Testis (tissue), 3 donors: ENCODE measurements around the gene POU2AF1. TPM values are rescaled to one million over a fixed set of nuclear protein-coding genes. Genes with fewer than 3 reads are reported as not detected.

ENCODE experiments used
- DNase-seq: peaks from one replicate; pipeline ENCODE4 v3.0.0-alpha.2; 2019
- H3K27ac ChIP-seq, 2 donors: fragments of 200-600 bp; sonication (generic); one replicate each; pipeline ENCODE4 v1.5.1; 2019
- H3K27me3 ChIP-seq: fragments of 200-600 bp; sonication (generic); one replicate; pipeline ENCODE4 v1.5.1; 2019
- H3K36me3 ChIP-seq: fragments of 200-600 bp; sonication (generic); one replicate; pipeline ENCODE4 v1.5.1; 2017; ENCODE audit warnings: low read depth; ENCODE audit errors: missing control alignments
- H3K4me1 ChIP-seq: fragments of 200-600 bp; sonication (generic); one replicate; pipeline ENCODE4 v1.5.1; 2019
- H3K4me3 ChIP-seq, 2 donors: fragments of 200-600 bp; sonication (generic); one replicate each; pipeline ENCODE4 v1.5.1; 2017 to 2019
- H3K9me3 ChIP-seq: fragments of 200-600 bp; sonication (generic); one replicate; pipeline ENCODE4 v1.5.1; 2017
- POLR2A ChIP-seq: fragments of 450-650 bp; IDR thresholded peaks from one replicate; pipeline ENCODE4 v1.6.1; 2017; ENCODE audit warnings: antibody characterized with exemption, mild to moderate bottlenecking, moderate library complexity
- WGBS, 2 donors: methylation state at CpG; one replicate each; pipeline ENCODE4 v1.1.5; 2018; 5-methylcytosine and 5-hydroxymethylcytosine counted together
- intact Hi-C: fragments of 100-400 bp; cut with DNase I; formaldehyde crosslinking; loops from one replicate; pipeline ENCODE4 v1.15.1; 2023; ENCODE audit warnings: low total_unique reads
- polyA plus RNA-seq: library from polyadenylated mRNA; stranded (reverse); fragments of 350-450 nt; fragmentation: Illumina TruSeq; extraction: RNeasy Lipid Tissue Mini Kit (QIAGEN cat#74804); gene quantifications from one replicate; pipeline ENCODE4 v1.2.3, GENCODE V29; 2014; ENCODE audit warnings: low read depth, low replicate concordance; ENCODE audit not compliant: insufficient read depth
- total RNA-seq, 2 donors: library from RNA; depleted of rRNA; stranded (reverse); fragments of >200 nt; gene quantifications; one replicate each; pipeline ENCODE4 v1.2.3, GENCODE V29; 2016
- TF ChIP-seq, protein P1 (sequence below), 3 experiments: fragments of 450-650 bp in 2 of 3; fragments of 200-600 bp in 1 of 3; sonication (generic) in 1 of 3; IDR thresholded peaks; one replicate each; pipeline ENCODE4 v1.5.1; 2016 to 2019; ENCODE audit warnings: antibody characterized with exemption in 3 of 3, mild to moderate bottlenecking in 2 of 3, moderate library complexity in 1 of 3

The POU2AF1 gene
- total and polyA plus RNA-seq, 3 donors from 2014 or later, result 2.7 to 4.6 (median 2.8) TPM

DNA sequence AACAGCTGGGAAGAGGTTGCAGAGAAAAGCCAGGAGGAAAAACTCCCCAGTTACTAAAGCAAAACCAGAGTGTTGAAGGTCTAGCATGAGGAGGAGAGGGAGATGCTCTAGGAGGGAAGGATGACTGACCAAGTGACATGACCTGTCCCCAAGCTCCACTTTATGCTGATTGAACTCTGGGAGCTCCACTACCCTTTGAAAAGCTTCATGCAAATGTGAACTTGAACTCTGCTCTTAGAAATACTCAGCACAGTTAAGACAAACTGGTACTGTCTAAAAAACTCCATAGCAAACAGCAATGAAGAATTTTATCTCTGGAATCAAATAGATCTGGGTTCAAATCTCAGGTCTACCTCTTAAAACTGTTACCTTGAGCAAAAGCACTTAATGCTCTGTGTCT is 14.5 kb upstream of the POU2AF1 start:
- H3K27me3 ChIP-seq, result no peaks in the 10 kb centered on the region
- DNase-seq, result no peak
- H3K4me1 ChIP-seq, result no peaks in the 10 kb centered on the region
- no peak for TF ChIP-seq POLR2A
- TF ChIP-seq, protein P1, sequence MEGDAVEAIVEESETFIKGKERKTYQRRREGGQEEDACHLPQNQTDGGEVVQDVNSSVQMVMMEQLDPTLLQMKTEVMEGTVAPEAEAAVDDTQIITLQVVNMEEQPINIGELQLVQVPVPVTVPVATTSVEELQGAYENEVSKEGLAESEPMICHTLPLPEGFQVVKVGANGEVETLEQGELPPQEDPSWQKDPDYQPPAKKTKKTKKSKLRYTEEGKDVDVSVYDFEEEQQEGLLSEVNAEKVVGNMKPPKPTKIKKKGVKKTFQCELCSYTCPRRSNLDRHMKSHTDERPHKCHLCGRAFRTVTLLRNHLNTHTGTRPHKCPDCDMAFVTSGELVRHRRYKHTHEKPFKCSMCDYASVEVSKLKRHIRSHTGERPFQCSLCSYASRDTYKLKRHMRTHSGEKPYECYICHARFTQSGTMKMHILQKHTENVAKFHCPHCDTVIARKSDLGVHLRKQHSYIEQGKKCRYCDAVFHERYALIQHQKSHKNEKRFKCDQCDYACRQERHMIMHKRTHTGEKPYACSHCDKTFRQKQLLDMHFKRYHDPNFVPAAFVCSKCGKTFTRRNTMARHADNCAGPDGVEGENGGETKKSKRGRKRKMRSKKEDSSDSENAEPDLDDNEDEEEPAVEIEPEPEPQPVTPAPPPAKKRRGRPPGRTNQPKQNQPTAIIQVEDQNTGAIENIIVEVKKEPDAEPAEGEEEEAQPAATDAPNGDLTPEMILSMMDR (IDR thresholded peaks at IDR 0.05), result no peak
- intact Hi-C loops, result no loop called here
- no peak overlapping the region for H3K27ac ChIP-seq
- H3K36me3 ChIP-seq, result no peaks in the 10 kb centered on the region
- no peak overlapping the region for H3K4me3 ChIP-seq
- no peaks in the 10 kb centered on the region for H3K9me3 ChIP-seq

DNA sequence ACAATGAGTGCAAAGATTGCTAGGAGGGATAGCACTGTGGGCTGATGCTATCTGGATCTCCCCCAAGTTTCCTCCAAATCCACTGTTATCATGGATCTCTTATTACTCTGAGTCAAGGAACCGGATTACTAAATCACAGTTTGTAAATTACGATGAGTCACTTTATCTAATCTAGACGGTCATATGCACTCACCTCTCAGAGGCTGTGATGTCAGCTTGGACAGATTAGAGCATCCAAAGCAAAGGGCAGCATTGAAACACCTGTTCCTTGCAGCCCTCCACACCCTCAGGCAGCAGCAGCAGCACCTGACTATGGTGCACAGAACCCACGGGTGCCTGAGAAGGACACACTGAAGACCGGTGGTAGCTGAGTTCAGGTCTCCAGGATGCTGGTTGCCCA is 14.0 kb upstream of the POU2AF1 start:
- H3K36me3 ChIP-seq, result no peaks in the 10 kb centered on the region
- H3K27me3 ChIP-seq, result no peaks in the 10 kb centered on the region
- no peaks in the 10 kb centered on the region for H3K9me3 ChIP-seq
- H3K4me3 ChIP-seq, result no peak overlapping the region
- 92 to 93% methylated on average over 5 of the region's 5 CpGs for WGBS, 2 donors
- no peak for TF ChIP-seq POLR2A
- TF ChIP-seq, protein P1 (IDR thresholded peaks at IDR 0.05), result no peak
- H3K27ac ChIP-seq, result no peak overlapping the region
- no peak for DNase-seq
- intact Hi-C loops, result no loop called here
- H3K4me1 ChIP-seq, result no peaks in the 10 kb centered on the region

DNA sequence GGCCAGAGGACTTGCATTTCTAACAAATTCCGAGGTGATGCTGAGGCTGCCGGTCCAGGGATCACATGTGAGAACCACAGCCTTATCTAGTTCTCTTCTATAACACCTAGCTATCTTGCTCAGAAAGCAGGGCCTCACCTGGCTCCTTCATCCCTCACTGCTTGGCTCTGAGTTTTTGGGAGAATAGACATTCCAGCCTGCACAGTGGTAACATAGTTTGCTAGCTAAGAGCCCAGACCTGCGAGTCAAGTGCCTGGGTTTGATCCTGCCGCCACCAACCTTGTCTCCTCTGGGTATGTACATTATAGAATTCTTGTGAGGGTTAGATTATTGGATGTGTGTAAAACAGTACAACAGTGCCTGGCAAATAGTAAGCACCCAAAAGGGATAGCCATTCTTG is 13.5 kb upstream of the POU2AF1 start:
- intact Hi-C loops, result no loop called here
- 91 to 92% methylated on average over 4 of the region's 4 CpGs for WGBS, 2 donors

DNA sequence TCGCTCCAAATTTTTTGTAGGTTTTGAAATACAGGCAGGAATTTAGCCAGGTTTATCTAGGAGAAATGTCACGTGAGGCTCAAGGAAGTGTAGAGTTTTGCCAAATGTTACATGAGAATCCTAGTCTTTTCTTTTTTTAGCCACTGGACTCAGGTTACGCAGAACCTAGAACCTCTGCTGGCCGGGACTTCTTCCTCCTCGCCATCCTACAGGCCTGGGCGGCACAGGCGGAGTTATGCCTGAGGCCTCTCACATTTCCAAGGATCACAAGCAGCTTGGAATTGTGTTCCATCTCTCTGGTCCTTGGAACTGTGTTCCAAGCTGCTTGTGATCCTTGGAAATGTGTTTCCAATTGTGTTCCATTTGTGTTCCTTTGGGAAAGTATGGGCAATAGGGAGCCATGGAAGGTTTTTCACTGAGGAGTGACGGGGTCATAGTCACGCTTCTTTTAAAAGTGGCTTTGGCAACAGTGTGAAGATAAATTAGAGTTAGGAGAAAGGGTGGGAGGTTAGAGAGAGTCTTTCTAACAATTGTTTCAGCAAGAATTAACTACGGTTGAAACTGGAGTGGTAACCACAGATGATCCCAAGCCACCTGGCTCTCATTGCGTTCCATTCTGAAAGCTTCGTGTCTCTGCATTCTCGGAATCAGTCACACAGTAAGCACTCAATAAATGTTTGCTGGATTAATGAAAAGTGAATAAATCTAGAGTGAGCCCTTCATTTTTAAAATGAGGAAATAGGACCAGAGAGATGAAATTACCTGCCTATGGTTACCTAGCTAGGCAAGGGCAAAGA is 12.5 kb upstream of the POU2AF1 start:
- Histone ChIP-seq H3K4me3 (no peak overlapping the region), H3K27me3 (no peaks in the 10 kb centered on the region), H3K36me3 (no peaks in the 10 kb centered on the region), H3K4me1 (no peaks in the 10 kb centered on the region), H3K9me3 (no peaks in the 10 kb centered on the region), H3K27ac (no peak overlapping the region)
- intact Hi-C loops, result no loop called here
- no peak for DNase-seq
- TF ChIP-seq POLR2A, result no peak
- TF ChIP-seq, protein P1 (IDR thresholded peaks at IDR 0.05), result no peak
- 89 to 90% methylated on average over 13 of the region's 13 CpGs for WGBS, 2 donors

More for the DNA sequence above, 13.5 kb upstream of the POU2AF1 start:
- no peak for DNase-seq
- Histone ChIP-seq H3K4me1 (no peaks in the 10 kb centered on the region), H3K4me3 (no peak overlapping the region), H3K27me3 (no peaks in the 10 kb centered on the region), H3K27ac (no peak overlapping the region), H3K9me3 (no peaks in the 10 kb centered on the region), H3K36me3 (no peaks in the 10 kb centered on the region)
- no peak for TF ChIP-seq POLR2A
- TF ChIP-seq, protein P1 (IDR thresholded peaks at IDR 0.05), result no peak

DNA sequence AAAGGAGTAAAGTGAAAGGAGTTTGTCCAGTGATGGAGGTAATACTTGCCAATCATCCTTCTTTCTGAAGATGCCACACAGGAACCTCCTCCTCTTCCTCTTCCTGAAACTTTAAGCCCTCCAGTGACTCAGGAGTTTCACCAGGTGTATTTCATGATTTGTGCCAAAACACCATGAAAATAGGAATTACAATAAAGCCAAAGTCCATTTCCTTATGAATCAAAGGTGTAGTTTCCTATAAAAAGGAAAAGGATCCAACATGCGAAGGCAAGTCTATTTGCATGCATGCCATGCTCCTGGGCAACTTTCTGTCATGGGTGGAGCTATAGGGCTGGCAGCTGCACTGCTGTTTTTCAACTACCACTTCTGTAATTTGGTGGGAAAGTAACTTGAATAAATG is 9.8 kb upstream of the POU2AF1 start:
- TF ChIP-seq, protein P1 (IDR thresholded peaks at IDR 0.05), result no peak
- no peak for TF ChIP-seq POLR2A
- 90 to 95% methylated on average over 1 of the region's 1 CpG for WGBS, 2 donors
- no peak overlapping the region for H3K4me3 ChIP-seq
- H3K4me1 ChIP-seq, result no peaks in the 10 kb centered on the region
- H3K36me3 ChIP-seq, result no peaks in the 10 kb centered on the region
- no peak overlapping the region for H3K27ac ChIP-seq
- no peaks in the 10 kb centered on the region for H3K9me3 ChIP-seq
- intact Hi-C loops, result no loop called here
- DNase-seq, result no peak
- H3K27me3 ChIP-seq, result no peaks in the 10 kb centered on the region
